Measurements from ENCODE around the gene GLIPR2.

GLIPR2 gene

GRCh38 chr9:36163049-36163785 is 26.7 kb downstream of the GLIPR2 start:
- TF ChIP-seq CTCF (IDR thresholded peaks at IDR 0.05; ENCODE audit: low read depth, low read length), result no peak
- peak; percentile 89 to 90 for DNase-seq (ENCODE audit: low read depth in 2 of 2)
- no peak overlapping the region for H3K4me3 ChIP-seq (replicated peaks in 1 of 2; ENCODE audit: low read depth in 2 of 2, low read length in 2 of 2)

- no peak overlapping the region for H3K4me3 ChIP-seq (replicated peaks in 1 of 2; ENCODE audit: low read depth in 2 of 2, low read length in 2 of 2)
- peak in 1 of 2 donors; percentile 93 for DNase-seq (ENCODE audit: low read depth in 2 of 2)
- TF ChIP-seq CTCF (IDR thresholded peaks at IDR 0.05; ENCODE audit: low read depth, low read length), result no peak
Measured at GRCh38 chr9:36163786-36164170, 27.2 kb downstream of the GLIPR2 start.

GRCh38 chr9:36164372-36164771 is 27.8 kb downstream of the GLIPR2 start:
- no peak overlapping the region for H3K4me3 ChIP-seq (replicated peaks in 1 of 2; ENCODE audit: low read depth in 2 of 2, low read length in 2 of 2)
- TF ChIP-seq CTCF (IDR thresholded peaks at IDR 0.05; ENCODE audit: low read depth, low read length), result no peak
- DNase-seq (ENCODE audit: low read depth in 2 of 2), result no peak

- no peak overlapping the region for H3K4me3 ChIP-seq (replicated peaks in 1 of 2; ENCODE audit: low read depth in 2 of 2, low read length in 2 of 2)
- no peak for DNase-seq (ENCODE audit: low read depth in 2 of 2)
- TF ChIP-seq CTCF (IDR thresholded peaks at IDR 0.05; ENCODE audit: low read depth, low read length), result no peak
Measured at GRCh38 chr9:36164989-36165388, 28.5 kb downstream of the GLIPR2 start.

GRCh38 chr9:36165826-36166167 is 29.3 kb downstream of the GLIPR2 start:
- no peak for TF ChIP-seq CTCF (IDR thresholded peaks at IDR 0.05; ENCODE audit: low read depth, low read length)
- H3K4me3 ChIP-seq (replicated peaks in 1 of 2; ENCODE audit: low read depth in 2 of 2, low read length in 2 of 2), result peak overlapping the region in 1 of 2 donors; percentile 52
- DNase-seq (ENCODE audit: low read depth in 2 of 2), result peak; percentile 41 to 69

- DNase-seq (ENCODE audit: low read depth in 2 of 2), result peak; percentile 82 to 85
- peak; percentile 57 for TF ChIP-seq CTCF (IDR thresholded peaks at IDR 0.05; ENCODE audit: low read depth, low read length)
- H3K4me3 ChIP-seq (replicated peaks in 1 of 2; ENCODE audit: low read depth in 2 of 2, low read length in 2 of 2), result peak overlapping the region; percentile 50 to 52
Measured at GRCh38 chr9:36166168-36166927, 29.8 kb downstream of the GLIPR2 start.
